LNCAP (cell line): ENCODE results near the gene VAMP5.

Source experiments
- TF ChIP-seq, protein P1 (sequence below): fragments of 450-650 bp; IDR thresholded peaks from 2 replicates; pipeline ENCODE4 v1.5.1; 2017; ENCODE audit warnings: mild to moderate bottlenecking

VAMP5 gene

DNA sequence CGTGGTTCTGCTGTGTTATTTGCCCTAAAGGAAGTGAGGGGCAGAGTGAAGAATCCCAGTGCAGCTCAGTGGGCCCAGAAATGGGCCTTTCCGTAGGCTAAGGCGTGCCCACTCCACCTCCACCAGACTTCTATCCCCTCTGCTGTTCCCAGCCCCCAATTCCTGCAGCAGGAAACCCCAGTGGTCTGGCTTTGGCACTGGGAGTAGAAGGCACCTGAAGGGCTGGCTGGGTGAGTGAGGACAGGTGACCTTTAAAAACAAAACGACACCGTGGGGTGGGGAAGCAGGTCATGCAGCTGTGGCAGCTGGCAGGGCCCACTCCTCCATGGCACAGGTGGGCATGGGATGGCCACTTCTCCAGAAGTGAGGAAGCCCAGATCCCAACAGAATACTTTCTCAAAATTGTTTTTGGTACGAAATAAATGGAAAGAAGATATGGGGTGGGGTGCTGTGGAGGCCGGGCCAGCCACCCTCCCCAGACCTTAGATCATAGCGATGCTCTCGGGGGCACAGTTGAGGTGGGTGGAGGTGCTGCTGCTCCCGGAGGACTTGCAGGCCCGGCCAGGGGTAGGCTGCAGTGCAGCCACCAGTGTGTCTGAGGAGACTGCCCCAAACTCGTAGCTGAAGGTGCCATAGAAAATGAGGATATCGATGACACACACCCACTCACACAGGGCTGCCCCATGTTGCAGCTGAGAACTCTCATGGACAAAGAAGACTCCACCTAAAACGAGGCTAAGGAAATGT lies 14.5 kb downstream of the VAMP5 start:
- TF ChIP-seq, protein P1, sequence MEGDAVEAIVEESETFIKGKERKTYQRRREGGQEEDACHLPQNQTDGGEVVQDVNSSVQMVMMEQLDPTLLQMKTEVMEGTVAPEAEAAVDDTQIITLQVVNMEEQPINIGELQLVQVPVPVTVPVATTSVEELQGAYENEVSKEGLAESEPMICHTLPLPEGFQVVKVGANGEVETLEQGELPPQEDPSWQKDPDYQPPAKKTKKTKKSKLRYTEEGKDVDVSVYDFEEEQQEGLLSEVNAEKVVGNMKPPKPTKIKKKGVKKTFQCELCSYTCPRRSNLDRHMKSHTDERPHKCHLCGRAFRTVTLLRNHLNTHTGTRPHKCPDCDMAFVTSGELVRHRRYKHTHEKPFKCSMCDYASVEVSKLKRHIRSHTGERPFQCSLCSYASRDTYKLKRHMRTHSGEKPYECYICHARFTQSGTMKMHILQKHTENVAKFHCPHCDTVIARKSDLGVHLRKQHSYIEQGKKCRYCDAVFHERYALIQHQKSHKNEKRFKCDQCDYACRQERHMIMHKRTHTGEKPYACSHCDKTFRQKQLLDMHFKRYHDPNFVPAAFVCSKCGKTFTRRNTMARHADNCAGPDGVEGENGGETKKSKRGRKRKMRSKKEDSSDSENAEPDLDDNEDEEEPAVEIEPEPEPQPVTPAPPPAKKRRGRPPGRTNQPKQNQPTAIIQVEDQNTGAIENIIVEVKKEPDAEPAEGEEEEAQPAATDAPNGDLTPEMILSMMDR = no peak

DNA sequence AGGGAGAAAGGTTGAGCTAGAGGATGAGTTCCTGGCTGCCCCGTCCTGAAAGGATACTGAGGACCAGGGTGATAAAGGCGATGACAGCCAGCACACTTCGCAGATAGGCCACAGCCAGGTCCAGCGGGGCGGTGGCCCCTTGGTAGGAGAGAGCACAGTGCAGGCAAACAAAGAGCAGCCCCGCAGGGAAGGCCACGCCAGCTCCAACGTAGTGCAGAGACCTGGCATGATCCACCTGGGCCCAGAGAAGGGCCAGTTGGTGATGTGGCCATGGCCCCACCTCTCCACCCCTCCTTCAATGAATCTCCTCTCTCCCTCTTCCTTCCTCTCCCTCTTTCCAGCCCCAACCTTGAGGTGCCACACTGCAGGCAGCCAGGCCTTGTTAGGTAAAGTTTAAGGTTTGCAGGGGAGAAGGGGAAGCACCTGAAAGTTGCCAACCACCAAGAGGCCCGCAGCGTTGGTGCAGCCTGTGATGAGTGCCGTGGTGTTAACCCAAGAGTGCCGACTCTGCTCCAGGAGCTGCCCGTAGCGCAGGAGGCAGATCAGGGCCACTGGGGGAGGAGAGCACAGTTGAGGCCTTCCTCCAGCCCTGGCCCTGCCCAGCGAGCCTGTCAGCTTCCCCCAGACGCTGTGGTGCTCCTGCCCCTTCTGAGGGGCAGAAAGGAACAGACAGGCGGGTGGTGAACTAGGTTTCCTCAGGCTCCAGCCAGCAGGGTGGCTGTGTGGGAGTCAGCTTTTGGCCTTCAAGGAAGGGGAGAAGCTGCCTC lies 15.4 kb downstream of the VAMP5 start:
- TF ChIP-seq, protein P1 = no peak

DNA sequence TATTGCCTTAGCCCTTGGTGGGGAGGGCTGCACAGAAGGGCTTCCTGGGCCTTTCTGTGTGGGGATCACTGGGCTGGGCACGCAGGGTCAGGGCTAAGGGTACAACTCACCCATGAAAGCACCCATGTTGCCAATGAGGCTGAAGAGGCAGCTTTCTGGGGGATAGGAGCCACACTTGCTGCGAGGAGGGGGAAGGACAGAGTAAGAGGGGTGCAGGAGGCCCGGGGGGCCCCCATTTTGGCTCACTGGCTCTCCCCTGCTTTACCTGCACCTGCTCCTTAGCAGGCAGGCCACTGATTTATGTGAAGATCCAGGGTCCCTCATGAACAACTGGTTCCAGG lies 16.0 kb downstream of the VAMP5 start:
- TF ChIP-seq, protein P1 = no peak

DNA sequence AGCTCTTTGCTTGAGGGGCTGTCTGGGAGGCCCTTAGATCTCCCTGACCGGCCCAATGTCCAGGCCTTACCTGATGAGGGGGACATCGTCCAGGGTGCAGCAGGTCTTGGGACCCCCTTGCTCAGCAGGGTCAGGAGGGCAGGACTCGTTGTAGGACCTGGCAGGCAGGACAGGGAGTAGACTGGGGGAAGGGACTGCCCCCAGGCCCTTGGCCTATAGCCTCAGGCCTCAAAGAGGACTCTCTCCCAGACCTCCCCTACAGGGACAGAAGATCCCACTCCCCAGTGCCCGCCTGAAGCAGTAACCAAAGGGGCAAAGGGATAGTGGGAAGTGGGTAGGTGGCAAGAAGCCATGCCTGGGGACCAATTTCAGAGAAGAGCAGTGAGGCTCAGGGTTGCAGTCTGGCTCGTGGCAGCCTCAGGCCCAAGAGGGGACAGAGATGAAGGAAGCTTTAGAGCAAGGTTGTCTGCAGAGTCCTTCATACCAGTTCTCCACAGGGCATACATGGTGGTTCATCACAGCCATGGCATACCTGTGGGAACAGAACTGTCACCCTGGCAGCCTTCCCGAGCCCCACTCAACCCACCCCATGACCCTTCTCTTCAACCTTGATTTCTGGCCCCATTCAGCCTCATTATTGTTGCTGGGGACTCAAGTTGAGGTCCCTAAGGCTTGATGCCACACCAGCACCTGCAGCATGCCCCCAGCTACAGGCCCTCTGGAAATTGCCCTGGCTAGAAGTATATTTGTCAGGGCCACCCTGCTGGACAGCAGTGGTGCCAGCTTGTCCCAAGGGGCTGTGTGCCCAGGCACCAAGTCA lies 16.9 kb downstream of the VAMP5 start:
- TF ChIP-seq, protein P1 = no peak

DNA sequence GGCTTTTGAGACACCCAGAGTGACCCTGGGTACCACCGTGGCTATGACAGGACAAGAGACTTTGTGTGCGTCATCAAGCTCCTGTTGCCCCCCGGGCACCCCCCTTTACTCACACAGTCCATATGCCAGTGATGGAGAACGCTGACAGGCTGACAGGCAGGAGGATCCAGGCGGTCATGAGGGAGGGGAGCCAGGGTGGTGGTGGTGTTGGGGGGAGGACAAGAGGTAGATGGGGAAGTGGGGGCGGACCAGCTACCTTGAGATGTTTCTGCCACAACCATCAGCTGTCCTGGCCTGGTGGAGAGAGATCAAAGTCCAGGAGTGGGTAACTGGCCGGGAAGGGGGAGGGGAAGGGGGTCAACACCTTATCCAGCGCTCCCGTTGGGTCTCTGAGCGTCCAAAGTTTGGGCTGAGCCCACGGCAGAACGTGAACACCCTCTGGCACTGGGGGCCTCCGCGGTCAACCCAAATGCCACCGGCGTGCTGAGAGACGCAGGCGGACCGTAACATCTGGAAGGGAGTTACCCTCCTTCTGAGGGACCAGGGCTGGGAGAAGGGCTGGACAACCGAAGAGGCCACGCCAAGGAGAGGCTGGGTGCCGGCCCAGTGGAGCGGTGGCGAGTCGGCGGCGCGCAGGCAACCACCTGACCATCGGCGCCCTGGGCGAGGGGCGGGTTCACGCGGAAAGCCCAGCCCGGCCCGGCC lies 17.7 kb downstream of the VAMP5 start:
- TF ChIP-seq, protein P1 = no peak

DNA sequence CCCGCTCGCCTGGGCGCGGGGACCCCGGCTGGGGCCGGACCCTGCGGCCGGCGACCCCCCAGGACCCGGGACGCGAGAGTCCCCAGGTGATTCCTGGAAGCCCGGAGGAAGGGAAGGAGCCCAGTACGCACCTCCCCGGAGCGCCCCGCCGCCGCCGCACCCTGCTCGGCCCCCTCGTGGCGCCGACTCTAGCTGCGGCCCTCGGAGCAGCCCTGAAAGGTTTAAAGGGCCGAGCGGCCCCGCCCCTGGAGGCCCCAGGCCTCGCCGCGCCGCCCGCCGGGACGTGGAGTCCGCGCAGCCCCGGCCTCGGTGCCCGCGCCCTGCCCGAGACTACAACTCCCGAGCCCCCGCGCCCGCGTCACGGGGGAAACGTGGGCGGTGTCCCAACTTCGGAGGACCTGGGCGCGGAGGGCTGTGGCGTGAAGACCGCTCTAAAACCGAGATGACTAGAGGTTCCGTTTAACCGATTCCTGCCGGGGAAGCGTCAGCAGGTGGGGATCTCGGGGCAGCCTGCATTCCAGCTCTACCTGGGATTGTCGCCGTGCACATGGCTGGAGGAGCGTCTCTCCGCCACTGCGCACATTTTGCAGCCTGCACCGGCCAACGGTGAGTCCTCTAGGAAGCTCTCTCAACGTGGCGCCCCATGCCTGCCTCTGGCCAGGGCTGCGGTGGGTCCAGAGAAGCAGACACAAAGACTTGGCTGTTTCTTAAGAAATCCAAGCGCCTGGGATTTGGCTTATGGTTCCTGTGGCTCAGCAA lies 18.4 kb downstream of the VAMP5 start, which contains the start of gene TMEM150A:
Gene TMEM150A, minus strand, starts transcription at position 223 of the 759 bp plus-strand sequence. CDS start 750 bp downstream, outside the sequence.
- TF ChIP-seq, protein P1 = no peak
